NCI-H345 treated with DMSO at 0.1 percent for 48 hours (cell line): Measurements from ENCODE around the gene NMT1.

ENCODE experiments used
- DNase-seq: peaks from one replicate; lab custom pipeline; 2025; ENCODE audit not compliant: unreplicated experiment; lab: John Stamatoyannopoulos, UW

NMT1 gene

DNA sequence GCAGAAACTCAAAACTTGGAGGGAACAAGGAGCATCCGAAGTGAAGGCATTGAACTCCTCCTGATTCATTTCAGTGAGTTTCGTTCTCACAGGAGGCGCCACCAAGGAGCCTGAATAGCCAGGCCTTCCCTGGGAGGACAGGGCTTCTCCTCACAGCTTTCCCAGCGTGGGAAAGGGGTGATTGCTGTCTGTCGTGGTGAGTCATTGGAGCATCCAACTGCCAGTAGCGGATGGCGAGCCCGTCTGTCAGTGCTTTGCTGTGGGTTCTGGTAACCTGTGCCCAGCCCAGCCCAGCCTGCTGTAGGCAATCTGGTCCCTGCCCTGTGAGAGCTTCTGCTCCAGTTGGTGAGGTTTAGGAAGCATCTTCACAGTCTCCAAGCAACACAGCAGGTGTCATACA, 42.9 kb downstream of the NMT1 start:
- DNase-seq, result no peak

DNA sequence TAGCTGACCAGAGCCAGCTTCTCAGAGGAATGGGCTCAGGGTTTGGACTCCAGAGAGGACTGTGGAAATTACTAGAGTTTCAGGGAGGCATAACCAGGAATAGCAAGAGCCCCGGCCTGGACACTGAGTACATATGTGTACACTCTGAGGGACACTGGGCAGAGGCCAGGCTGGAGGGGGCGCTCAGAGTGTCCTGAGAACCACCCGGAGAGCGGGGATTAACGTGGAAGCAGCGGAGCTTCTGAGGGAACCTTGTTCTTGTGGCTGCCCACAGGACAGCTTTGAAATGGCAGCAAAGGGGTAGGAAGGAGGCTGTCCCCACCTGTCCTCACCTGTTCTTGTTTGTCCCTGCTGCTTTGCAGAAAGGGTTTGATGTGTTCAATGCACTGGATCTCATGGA, 43.4 kb downstream of the NMT1 start:
- no peak for DNase-seq

DNA sequence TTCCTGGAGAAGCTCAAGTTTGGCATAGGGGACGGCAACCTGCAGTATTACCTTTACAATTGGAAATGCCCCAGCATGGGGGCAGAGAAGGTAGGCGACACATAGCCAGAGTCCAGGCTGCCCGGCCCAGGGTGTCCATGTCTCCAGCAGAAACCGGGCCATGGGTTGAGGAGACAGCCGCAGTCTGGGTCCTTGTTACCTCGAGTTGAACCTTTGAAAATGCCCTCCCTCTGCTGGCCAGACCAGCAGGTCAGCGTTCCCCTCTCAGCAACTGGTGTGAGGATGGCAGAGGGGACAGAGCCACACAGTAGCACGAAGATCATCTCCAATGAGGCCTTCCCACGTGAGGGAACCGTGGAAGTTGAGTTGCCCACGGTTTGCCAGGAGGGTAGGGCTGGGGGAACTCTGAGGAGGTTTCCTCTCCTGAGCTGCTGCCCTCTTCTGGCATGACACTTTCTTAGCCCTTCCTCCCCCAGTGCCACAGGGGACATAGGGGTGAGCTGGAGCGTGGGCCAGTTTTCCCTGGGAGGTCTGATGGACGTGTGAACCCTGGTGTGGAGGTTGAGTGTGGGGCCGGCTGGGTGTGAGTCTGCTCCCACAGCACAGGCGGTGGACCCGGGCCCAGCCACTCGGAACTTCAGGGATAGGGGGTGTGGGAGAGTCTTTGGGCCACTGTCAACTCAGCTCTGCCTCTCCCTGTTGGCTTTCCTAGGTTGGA, 43.9 kb downstream of the NMT1 start:
- no peak for DNase-seq

GRCh38 chr17:45106096-45106495, 45.0 kb downstream of the NMT1 start:
- DNase-seq, result no peak

DNA sequence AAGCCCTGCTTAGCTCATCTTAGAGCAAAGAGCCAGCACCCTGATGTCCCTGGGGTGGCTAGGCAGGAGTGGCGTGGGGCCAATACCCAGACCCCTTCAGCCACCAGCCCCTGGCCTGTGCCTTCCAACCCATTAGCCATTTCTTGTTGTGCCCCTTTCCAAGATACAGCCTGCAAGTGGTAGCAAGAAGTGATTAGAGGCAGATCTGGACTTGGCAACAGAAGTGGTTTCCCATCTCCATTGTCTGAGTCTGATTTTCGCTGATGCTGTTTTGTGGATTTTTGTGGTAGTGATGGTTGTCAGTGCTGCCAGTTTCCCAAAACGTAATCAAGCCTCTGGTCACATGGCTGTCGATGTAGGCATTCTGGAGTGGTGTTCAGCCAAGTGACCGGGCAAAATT, 45.5 kb downstream of the NMT1 start:
- DNase-seq, result no peak

DNA sequence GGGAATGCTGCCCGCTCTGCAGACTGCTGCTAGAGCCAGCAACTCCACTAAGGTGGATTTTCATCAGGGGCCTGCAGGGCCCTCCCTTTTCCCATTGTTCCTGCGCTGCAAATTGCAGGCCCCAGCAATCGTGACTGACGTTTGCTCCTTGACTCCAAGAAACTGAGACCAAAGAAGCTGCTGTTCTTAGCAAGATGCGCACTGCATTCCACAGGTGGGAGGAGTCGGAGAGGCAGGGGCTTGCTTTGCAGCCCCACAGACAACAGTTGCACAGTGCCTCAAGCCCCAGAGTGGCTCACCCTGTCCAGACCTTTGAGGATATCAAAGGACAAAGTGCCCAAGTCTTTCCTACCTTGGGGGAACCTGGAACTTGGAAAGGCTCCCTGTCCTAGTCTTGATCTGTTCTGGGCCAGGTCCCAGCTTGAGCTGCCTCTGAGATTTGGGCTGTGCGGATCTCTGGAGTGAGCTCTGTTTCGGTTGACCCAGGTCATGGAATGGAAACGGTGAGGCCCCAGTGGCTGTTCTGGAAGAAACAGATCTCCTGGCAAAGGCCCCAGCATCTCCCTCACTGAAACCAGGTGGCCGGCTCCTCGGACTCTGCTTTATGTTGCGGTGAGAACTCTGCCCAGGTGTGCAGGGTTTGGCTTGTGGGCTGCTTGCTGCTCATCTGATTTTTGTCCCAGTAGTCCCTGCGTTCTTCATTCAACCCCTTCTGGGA, 46.3 kb downstream of the NMT1 start:
- DNase-seq, result no peak

- DNase-seq, result no peak
Measured at GRCh38 chr17:45108051-45108450, 46.9 kb downstream of the NMT1 start.

DNA sequence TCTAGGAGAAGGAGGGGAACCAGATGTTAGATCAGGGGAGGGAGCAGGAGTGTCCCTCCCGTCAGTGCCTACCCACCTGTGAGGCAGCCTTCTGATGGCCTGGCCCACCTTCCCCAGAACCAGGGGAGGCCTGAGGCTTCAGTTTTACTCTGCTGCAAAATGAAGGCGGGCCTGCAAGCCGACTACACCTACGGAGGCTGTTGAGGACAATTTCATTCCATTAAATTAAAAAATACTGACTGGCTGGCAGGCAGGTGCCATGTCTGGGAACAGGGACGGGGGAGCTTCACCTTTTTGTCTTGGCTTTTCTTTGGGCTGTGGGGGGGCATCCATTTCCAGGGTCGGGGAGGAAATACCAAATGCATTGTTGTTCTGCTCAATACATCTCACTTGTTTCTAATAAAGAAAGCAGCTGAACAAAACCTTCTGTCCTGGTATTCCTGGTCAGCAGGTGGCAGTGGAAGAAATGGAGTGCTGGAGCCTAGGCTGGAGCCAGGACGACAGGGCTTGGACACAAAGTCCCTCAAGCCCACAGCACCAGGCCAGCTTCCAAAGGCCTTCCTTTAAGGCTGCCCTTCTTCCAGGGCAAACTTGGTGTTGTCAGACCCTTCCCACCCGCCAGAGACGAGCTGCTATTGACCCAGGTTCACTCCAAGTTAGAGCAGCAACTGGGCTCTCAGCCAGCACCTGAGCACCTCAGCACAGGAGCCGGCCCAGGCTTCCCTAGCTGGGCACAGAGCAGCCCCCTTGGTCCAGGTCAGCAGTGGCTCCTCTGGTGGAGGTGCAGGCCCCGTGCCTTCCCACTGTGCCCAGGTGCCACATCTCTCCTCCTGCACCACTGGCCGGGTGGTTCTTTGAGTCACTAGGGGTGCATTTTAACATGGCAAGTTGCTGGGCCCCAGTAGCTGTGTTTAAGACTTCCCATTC, 47.7 kb downstream of the NMT1 start:
- DNase-seq, result no peak

DNA sequence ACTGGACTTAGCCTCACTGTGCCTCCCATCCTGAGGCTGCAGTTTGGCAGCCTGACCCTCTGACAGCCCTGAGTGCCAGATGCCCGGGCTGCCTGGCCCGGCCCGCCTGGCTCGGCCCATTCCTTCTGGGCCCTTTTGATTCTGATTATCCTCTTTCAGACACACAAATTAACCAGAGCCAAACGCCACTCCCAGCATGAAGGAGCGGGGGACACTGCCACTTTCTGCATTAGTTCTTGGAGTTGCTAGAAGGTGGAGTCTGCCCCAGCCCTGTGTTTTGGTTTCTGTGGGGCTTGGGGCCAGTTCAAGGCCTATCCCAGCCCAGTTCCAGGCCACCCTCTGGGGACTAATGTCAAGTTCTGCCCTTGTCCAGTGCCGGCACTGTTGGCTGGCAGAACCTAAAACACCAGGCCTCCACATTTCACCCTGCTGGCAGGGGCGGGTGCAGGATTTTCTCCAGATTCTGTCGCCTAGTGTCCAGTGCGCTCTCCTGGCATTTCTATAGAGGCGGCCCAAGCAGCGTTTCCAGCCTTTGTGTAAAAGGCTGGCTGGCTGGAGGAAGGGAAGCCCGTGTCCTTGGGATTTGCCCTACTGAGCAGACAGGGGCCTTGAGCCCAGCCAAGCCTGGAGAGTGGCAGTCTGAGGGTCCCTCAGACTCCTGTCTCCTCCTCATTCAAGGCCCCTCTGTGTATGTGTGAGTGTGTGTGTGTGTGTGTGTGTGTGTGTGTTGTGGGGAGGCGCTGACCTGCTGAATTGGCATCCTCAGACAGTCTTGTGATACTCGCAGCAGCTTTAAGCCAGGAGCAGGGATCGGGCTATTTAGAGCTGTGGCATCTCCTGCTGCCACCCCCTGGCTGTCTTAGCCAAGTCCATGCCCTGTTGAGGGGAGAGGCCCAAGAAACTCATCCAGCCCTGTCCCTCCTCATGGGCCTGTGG, 49.8 kb downstream of the NMT1 start:
- no peak for DNase-seq

GRCh38 chr17:45111850-45112249, 50.7 kb downstream of the NMT1 start:
- DNase-seq, result no peak

- no peak for DNase-seq
Measured at GRCh38 chr17:45112559-45113423, 51.7 kb downstream of the NMT1 start.

DNA sequence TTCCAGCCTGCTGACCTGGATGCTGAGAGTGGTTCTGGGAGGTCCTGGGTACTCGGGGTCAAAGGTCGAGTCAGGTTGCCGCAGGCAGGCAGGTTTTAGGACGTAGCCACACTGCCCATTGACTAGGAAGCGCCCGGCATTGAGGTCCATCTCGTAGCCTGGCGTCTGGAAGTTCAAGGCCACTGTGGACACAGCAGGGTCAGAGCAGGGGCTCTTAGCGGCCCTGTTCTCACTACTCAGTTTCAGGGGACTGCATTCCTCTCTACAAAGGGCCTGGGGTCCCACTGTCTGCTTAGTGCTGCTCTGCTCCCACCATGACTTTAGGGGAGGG, 52.3 kb downstream of the NMT1 start:
- no peak for DNase-seq

DNA sequence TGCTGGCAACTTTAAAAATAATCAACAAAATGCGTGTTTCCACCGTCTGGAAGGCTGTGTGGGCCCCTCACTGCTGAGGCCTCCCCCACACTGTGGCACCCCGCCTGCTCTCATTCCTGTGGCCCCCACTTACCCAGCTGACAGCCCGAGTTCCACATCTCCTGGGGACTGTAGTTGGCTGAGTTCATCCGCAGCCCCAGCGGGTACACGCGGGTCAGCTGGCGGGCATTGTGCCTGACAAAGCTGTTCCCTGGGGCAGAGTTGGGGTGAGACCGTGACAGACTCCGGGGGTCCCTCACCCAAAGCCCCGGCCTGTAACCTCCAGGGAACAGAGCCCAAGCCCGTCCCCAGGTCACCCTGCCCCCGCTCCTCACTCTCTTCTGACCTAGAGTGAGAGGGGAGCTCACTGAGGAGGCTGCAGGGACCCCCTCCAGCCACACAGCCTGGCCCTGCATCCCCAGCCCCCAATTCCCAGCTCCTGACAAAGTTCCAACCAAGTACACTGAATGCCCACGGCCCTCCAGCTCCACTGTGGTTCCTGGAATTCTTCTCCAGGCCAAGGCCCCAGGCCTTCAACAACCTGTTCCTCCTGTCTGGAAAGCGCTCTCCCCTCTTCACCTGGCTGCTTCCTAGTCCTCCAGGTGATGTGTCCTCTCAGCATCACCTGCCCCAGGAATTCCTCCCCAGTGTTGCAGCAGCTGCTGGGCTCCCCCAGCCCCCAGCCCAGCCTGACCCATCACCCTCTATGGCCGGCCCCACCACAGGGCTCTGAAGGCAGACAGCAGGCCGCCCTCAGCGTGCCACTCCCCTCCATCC, 53.2 kb downstream of the NMT1 start:
- no peak for DNase-seq

DNA sequence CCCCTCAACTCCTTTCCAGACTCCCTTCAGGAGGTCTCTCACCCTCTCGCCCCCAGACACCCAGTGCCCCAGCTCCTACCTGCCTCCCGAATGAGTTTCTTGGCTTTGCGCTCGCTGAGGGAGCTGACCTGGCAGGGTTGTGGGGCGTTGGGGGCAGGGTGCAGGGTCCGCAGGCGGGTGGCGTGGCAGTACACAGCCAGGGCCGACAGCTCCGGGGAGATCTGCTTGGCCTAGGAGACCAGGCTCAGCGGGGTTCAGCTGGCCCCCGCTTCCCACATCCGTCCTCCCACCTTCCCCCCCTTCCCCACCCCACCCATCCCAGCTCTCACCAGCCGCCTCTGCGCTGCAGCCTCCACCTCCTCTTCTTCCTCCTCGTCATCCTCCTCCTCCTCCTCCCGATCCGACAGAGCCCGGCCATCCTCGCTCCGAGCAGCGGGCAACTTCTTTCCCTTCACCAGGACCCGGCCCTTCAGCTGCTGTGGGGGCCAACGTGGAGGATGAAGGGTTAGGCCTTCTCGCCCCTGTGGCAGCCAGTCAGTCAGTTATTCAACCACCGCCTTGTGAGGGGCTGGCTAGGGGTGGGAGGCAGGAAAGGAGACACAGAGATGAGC, 54.0 kb downstream of the NMT1 start:
- DNase-seq, result no peak

DNA sequence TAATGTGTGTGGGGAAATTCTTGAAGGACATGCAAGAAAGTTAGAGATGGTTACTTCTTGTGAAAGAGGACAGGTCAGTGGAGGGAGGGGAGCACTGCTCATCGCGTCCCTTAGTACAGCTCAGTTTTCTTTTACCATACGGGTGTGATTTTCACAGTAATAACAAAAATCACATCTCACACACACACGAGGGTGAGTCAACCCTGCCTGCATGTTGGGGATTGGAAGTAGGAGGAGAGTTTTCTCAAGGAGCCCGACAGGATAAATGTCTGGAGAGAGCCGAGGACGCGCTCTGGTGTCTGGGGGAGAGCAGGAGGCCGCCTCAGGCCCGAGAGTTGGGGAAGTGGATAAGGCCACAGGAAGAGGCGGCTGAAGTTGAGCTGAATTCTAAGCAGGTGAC, 54.8 kb downstream of the NMT1 start:
- DNase-seq, result no peak

DNA sequence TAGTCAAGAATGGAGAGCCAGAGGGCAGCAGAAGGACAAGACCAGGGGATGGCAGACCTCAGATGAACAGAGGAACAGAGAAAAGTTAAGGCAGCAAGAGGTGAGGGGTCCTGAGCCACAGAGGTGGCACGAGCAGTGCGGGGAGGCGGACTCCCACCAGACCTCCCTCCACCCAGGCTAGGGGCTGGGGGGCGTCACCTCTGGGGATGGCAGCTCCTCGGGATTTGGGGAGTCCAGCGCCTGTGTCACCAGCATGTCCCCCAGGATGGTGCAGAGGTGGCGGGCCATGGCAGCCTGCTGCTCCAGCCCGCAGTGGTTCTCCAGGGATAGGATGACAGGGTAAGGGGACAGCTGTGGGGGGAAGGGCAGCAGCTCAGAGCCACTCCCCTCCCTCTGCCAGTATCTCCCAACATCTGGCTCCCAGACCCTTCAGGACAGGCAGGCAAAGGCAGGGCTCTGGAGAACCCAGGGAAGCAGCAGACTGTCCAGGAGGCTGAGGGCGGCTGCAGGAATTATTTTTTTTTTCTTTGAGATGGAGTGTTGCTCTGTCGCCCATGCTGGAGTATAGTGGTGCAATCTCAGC, 55.4 kb downstream of the NMT1 start:
- no peak for DNase-seq

DNA sequence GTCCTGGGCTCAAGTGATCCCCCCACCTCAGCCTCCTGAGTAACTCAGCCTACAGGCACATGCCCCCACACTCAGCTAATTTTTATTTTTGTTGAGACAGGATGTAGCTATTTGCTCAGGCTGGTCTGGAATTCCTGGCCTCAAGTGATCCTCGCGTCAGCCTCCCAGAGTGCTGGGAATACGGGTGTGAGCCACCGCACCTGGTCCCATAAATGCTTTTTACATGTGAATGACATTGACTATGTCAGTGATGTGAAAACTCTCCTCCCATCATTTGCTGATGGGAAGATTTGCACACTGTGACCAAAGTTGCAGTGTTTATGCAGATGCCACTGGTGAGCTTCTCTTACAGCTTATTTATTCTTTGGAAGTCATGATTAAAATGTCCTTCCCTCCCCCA, 56.2 kb downstream of the NMT1 start:
- no peak for DNase-seq
